ENCODE measurements around the gene FRYL.
"Not testable (repeated sequence)": the region's sequence is repeated elsewhere in the genome, so short reads cannot be mapped to it uniquely, and the experiment has no call there.

FRYL gene

DNA sequence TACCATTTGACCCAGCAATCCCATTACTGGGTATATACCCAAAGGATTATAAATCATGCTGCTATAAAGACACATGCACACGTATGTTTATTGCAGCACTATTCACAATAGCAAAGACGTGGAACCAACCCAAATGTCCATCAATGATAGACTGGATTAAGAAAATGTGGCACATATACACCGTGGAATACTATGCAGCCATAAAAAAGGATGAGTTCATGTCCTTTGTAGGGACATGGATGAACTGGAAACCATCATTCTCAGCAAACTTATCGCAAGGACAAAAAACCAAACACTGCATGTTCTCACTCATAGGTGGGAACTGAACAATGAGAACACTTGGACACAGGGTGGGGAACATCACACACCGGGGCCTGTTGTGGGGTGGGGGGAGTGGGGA is 34.9 kb downstream of the FRYL start:
- DNase-seq (ENCODE audit: low spot score) = not testable (repeated sequence)

DNA sequence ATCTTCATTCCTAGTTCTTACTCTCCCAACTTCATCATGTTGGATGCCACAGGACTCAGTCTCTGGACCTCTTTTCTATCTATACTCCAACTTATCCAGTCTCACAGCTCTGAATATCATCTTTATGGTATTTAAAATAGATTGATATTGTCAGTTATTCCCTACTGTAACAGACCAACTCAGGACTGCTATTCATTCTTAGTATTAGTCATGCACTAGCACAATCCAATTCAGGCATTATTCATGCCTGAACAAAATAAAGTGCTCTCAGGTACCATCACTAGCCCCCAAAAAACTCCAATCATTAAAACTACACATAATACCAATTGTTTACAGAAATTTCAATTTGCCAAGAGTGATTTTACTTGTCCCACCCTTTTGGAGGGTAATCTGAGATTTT is 37.7 kb downstream of the FRYL start:
- no peak for DNase-seq (ENCODE audit: low spot score)

DNA sequence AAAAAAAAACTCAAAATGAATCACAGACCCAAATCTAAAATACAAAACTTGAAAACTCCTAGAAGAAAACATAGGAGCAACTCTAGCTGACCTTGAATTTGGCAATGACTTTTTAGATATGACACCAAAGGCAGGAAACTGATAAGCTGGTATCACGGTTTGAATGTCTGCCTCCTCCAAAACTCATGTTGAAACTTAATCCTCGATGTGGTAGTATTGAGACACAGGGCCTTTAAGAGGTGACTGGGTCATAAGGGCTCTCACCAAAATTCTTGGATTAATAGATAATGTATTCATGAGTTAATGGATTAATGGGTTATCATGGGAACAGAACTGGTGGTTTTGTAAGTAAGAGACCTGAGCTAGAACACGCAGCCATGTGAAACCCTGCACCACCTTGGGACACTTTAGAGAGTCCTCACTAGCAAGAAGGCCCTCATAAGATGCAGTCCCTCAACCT is 40.5 kb downstream of the FRYL start:
- no peak for DNase-seq (ENCODE audit: low spot score)

DNA sequence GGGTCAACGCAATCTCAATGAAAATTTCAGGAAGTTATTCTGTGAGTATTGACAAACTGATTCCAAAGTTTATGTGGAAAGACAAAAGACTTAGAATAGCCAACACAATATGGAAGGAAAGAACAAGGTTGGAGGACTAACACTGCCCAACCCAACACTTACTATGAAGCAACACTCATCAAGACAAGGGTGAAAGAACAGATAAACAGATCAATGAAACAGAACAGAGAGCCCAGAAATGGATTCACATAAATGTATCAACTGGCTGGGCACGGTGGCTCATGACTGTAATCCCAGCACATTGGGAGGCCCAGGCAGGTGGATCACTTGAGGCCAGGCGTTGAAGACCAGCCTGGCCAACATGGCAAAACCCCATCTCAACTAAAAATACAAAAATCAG is 41.2 kb downstream of the FRYL start:
- DNase-seq (ENCODE audit: low spot score) = no peak

DNA sequence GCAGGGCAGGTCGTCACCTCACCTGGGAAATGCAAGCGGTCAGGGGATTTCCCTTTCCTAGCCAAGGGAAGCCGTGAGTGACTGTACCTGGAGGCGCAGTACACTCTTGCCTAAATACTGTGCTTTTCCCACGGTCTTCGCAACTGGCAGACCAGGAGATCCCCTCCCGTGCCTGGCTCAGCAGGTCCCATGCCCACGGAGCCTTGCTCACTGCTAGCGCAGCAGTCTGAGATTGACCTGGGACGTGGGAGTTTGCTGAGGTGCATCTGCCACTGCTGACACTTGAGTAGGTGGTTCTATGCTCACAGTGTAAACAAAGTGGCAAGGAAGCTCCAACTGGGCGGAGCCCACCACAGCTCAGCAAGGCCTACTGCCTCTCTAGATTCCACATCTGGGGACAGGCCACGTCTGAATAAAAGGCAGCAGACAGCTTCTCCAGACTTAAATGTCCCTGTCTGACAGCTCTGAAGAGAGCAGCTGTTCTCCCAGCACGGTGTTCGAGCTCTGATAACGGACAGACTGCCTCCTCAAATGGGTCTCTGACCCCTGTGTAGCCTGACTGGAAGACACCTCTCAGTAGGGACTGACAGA is 51.1 kb downstream of the FRYL start:
- DNase-seq (ENCODE audit: low spot score) = peak; percentile 30

DNA sequence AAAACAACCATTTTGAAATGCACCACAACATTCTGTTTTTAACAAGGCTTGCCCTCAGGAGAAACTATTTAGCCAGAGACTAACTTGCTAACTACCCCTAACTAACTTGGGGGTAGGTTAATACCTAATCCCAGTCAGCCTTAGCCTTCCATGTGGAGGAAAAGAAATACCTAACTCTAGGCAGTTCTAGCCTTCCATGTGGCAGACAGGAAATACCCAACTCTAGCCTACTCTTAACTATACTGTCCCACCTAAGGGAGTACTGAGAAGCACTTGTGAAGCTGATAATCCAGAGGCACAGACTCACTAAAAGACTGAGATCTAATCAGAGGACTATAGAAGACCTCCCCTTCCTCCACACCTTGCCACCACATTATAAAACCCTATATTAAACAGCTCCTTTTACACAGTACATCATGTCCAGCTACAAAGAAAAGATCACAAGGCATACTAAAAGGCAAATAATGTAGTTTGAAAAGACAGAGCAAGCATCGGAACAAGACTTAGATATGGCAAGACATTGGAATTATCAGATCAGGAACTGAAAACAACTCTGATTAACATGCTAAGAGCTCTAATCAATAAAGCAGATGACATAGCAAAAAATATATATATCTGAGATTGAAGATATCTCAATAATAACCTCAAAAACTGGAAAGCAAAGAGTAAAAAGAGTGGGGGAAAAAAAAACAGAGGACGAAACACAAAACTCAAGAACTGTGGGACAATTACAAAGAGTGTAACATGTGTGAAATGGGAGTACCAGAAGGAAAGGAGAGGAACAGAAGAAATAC is 52.2 kb downstream of the FRYL start:
- DNase-seq (ENCODE audit: low spot score) = no peak

DNA sequence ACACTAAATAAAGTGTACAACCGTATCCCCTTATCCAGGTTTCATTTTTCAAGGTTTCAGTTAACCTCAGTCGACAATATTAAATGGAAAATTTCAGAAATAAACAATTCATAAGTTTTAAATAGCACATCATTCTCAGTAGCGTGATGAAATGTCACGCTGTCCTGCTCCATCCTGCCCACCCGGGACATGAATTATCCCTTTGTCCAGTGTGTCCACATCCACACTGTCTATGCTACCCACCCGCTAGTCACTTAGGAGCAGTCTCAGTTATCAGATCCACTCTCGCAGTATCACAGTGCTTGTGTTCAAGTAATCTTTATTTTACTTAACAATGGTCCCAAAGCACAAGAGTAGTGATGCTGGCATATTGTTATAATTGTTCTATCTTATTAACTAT is 54.7 kb downstream of the FRYL start:
- DNase-seq (ENCODE audit: low spot score) = peak; percentile 67

DNA sequence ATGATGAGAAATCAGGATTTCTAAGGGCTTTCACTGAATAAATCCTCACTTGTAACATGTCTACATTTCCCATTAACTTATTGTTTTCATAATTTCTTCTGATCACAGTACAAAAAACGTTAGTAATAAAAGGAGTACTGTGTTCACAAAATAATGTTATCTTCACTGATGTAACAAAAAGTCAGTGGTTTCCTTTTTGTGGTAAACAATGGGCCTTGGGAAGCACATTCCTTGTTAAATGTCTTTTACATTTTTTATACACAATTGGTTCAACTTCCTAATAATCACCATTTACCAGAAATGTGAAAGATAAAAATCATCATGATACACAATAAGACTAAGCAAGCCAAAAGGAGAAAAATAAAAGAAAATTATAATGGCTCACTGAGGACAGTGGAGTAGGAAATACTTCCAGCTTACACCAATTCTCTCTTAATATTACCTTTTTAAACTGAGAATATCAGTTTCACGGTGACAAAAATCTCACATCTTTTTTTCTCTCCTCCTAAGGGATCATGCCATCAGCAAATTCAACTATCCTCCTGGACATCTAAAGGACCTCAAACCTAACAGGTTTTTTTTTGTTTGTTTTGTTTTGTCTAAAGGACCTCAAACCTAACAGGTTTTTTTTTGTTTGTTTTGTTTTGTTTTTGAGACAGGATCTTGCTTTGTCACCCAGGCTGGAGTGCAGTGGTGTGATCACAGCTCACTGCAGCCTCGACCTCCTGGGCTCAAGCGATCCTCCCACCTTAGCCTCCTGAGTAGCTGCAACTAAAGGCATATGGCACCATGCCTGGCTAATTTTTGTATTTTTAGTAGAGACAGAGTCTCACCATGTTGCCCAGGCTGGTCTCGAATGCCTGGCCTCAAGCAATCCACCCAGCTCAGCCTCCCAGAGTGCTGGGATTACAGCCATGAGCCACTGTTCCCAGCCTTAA is 57.3 kb downstream of the FRYL start:
- DNase-seq (ENCODE audit: low spot score) = no peak

DNA sequence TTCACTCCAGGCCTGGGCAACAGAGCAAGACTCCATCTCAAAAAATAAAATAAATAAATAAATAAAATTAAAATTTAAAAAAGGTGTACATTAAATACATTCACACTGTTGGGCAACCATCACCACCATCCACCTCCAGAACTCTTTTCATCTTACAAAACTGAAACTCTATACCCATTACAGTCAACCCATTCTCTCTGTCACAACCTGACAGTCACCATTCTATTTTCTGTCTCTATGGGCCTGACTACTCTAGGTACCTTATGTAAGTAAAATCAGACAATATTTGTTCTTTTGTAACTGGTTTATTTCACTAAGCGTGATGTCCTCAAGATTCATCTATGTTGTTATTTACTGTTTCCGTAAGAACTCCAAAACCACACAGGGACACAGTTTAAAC is 59.6 kb downstream of the FRYL start:
- no peak for DNase-seq (ENCODE audit: low spot score)

DNA sequence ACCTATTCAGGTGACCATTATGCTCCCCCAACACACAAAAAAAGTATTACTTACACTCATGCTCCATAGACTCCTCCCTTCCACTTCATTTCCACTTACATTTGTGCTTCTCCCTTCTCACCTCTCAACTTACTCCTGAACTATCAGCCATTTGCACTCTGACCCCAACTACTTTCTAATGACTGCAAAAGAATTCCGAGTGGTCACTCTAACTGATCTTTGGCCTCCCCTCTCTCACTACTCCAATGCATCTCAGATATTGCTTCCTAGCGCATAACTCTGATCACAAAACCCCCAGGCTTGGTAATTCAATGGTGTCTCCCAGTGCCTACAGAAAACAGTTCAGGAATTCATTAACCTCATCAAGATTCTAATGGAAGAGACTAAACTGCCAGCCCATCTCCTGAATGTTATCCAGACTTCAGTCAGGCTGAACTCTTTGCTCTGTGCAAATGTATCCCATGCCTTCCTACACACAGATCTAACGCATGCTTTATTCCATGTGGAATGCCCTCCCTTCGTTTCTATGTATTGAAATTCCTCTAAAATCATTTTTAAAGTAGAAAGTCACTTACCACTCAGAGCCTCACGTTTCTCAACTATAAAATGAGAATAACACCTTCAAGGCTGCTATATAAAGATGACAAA is 61.1 kb downstream of the FRYL start:
- no peak for DNase-seq (ENCODE audit: low spot score)

DNA sequence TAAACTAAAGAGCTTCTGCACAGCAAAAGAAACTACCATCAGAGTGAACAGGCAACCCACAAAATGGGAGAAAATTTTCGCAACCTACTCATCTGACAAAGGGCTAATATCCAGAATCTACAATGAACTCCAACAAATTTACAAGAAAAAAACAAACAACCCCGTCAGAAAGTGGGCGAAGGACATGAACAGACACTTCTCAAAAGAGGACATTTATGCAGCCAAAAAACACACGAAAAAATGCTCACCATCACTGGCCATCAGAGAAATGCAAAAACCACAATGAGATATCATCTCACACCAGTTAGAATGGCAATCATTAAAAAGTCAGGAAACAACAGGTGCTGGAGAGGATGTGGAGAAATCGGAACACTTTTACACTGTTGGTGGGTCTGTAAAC is 63.8 kb downstream of the FRYL start:
- not testable (repeated sequence) for DNase-seq (ENCODE audit: low spot score)

DNA sequence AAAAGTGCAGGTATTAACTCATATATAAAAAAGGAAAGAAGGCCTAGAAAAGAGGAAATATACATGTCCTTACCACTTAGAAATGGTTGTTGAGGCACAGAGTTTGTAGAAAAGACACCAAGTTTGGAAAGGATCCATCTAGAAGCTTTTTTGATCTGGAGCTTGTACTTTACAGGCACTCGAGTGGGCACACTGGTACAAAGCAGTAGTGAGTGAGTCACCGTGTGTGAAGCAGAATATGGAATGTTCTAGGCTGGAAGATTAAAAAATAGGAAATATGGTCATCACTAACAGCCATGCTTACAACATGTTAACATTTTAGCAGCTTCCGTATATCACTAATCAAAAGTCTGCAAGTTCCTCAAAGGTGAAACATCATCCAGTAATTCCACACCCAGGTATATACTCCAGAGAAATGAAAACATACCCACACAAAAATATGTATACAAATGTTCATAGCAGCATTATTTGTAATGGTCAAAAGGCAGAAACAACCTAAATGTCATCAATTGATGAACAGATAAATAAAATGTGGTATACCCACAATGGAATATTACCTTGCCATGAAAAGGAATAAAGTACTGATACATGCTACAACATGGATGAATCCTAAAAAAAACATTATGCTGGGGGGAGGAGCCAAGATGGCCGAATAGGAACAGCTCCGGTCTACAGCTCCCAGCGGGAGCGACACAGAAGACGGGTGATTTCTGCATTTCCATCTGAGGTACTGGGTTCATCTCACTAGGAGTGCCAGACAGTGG is 69.5 kb downstream of the FRYL start:
- DNase-seq (ENCODE audit: low spot score) = no peak

DNA sequence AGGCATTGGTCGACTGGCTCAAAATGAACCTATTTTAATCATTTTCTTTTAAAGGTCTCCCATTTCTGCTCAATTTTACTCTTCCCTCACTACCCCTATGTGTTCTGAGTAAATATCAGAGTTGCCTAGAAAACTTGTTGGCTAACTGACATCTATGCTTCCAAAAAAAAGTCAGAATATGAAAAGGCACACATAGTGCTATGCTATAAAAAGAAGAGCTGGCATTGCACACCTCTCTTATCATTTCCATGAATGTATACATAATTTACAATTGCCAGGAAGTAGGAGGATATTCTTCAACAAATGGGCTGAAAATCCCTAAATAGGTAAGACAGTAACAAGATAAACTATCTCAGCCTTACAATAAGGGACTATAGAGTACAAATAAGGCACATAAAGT is 70.2 kb downstream of the FRYL start:
- DNase-seq (ENCODE audit: low spot score) = no peak

DNA sequence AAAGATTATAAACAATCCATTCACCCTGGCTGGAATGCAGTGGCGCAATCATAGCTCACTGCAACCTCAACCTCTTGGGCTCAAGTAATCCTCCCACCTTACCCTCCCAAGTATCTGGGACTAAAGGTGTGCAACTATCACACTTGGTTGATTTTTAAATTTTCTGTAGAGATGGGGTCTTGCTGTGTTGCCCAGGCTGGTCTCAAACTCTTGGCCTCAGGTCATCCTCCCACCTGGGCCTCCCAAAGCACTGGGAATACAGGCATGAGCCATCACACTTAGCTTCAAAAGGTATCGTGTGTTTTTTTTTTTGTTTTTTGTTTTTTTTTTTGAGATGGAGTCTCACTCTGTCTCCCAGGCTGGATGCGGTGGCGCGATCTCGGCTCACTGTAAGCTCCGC is 71.5 kb downstream of the FRYL start:
- DNase-seq (ENCODE audit: low spot score) = no peak

DNA sequence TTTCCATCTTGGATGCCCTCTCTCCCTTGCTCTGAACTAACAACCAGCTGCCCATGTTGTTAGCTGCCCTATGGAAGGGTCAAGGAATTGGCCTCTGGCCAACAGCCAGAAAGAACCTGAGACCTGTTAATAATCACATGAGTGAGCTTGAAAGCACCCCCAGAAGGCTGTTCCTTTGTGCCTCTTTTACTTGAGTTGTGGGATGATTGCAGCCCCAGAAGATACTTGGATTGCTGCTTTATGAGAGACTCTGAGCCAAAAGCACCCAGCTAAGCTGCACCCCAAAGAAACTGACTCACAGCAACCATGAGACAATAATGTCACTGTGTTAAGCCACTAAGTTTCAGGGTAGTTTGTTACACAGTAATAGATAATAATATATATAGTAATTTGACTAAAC is 73.3 kb downstream of the FRYL start:
- no peak for DNase-seq (ENCODE audit: low spot score)

DNA sequence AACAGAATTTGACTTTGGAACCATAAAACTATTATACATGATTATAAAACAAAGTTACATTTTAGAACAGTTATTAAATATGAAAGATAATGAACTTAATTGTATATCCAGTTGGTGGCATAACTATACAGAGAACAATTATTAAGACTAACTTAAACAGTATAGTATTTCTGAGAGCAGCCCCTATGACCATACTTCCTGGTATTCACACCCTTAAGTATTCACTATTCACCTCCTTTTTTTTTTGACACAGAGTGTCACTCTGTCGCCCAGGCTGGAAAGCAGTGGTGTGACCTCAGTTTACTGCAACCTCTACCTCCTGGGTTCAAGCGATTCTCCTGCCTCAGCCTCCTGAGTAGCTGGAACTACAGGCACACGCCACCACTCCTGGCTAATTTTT is 74.5 kb downstream of the FRYL start:
- DNase-seq (ENCODE audit: low spot score) = no peak

DNA sequence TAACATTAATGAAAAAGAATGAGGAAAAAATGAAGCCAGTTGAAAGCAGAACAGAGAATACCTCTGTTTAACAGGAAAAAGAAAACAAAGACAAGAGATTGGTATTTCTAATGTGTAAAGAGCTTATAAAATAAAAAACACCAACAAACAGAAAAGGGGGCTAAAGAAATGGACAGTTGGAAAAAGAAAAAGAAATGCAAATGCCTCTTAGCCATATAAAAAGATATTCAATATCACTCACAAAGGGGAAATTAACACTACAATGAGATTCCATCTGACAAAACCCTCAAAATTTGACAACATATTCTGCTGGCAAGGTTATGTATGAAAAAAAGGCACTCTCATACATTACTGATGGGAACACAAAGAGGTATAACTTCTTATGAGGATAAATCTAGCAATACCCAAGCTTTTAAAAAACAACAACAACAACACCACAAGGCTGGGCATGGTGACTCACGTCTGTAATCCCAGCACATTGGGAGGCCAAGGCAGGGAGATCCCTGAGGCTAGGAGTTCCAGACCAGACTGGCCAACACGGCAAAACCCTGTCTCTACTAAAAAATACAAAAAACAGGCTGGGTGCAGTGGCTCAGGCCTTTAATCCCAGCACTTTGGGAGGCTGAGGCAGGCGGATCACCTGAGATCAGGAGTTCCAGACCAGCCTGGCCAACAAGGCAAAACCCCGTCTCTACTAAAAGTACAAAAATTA is 75.8 kb downstream of the FRYL start:
- DNase-seq (ENCODE audit: low spot score) = no peak

DNA sequence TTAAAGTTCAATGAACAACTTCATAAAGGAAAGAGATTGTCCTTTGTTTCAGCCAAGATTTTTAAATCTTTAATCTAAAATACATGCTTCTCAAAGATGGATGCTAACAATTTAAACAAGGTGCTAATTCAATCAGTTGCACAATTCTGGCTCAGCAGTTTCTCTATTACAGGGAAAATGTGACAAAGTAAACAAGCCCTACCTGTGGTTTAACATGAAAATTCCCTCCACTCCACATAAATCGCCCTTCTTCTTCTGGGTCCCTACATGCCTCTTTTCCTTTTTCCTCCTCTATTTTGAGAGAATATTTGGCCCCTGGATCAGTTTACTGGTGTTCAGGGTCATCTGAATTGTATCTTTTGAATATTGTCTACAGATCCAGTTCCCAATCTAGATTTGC is 80.6 kb downstream of the FRYL start:
- DNase-seq (ENCODE audit: low spot score) = no peak

DNA sequence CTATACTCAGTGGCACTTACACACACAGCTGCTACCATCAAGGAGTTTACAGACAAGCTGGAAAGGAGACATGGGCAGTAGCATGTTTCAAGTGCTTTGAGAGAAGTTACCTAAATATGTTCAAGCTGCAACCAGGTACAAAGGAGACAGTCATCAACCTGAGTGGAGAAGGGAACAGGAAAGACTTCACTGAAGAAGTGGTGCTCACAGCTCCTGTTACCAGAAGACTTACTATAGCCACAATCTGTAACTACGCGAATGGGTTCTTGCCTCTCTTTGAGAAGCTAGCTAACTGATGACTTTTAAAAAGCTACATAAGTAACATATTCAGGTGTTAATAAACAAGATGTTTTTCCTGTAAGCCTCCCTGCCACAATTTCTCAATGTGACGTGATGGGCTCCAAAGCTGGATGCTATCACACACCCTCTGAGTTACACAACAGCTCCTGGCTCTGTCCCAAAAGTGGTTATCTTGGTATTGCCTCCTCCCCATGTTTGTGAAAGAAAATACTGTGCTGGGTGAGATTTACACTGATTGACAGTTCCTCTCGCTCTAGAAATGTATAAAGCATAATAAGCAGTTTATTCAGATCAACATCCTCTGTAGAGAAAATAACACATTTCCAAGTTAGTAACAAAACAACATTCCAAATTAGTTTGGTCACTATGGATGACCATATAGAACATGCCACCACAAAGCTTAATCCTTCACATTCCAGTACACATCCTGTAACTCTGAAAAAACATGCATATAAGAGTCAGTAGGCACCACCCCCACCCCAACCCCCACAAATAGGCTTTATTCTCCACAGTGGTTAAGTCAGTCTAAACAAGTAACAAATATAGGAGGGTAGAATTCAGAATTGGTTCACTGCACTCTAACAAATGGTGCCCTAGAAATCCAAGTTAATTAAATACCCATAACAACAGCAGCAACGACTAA is 81.8 kb downstream of the FRYL start:
- no peak for DNase-seq (ENCODE audit: low spot score)

DNA sequence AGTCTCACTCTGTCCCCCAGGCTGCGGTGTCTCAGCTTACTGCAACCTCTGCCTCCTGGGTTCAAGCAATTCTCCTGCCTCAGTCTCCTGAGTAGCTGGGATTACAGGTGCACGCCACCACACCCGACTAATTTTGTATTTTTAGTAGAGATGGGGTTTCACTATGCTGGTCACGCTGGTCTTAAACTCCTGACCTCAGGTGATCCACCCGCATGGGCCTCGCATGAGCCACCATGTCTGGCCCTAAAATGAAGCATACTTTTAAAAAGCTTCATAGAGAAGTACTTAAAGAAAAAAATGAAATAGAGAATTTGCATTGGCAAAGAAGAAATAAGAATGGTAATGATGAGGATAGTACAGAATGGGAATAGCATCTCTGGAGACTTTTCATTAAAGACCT is 82.6 kb downstream of the FRYL start:
- not testable (repeated sequence) for DNase-seq (ENCODE audit: low spot score)
